IMR-90 (cell line): ENCODE results near the gene SRSF7. TPM values are rescaled to one million over a fixed set of nuclear protein-coding genes. Genes with fewer than 3 reads are reported as not detected.

ENCODE experiments used
- ATAC-seq: fragments of 200-7000 bp; cut with Tn5 transposase; 2 replicates; pipeline ENCODE4 v1.9.1; 2020; ENCODE audit warnings: low read depth, mild to moderate bottlenecking, moderate library complexity
- BruUV-seq: library from RNA; stranded (reverse); fragments of 400-500 nt; replicated peaks from 2 replicates; lab custom pipeline; 2021; lab: Mats Ljungman, UMichigan
- CTCF ChIA-PET: fragments of 300-600 bp; formaldehyde crosslinking; extraction: SDS; loops from one replicate; lab custom pipeline; 2021; ENCODE audit warnings: antibody characterized with exemption; lab: Yijun Ruan, JAX
- POLR2A ChIA-PET: fragments of 300-600 bp; sonication (Branson Sonifier 250); formaldehyde crosslinking; loops from one replicate; lab custom pipeline; 2022; ENCODE audit warnings: antibody characterized with exemption; ENCODE audit not compliant: unreplicated experiment; lab: Charles Lee
- DNase-seq: peaks from one replicate; pipeline ENCODE4 v3.0.0; 2013
- H2AFZ ChIP-seq: replicated peaks from 2 replicates; pipeline ENCODE3; 2013; ENCODE audit warnings: low read length, mild to moderate bottlenecking; ENCODE audit not compliant: poor library complexity
- H2AK5ac ChIP-seq: 2 replicates; pipeline ENCODE4 v1.6.1; 2013; ENCODE audit warnings: low read depth, low read length, inconsistent platforms
- H2AK9ac ChIP-seq: replicated peaks from 2 replicates; pipeline ENCODE3; 2013; ENCODE audit warnings: mild to moderate bottlenecking, low read depth, low read length, moderate library complexity; ENCODE audit not compliant: poor library complexity
- H2BK120ac ChIP-seq: 2 replicates; pipeline ENCODE4 v1.6.1; 2013; ENCODE audit warnings: low read depth, low read length, inconsistent platforms
- H2BK15ac ChIP-seq: 3 replicates; pipeline ENCODE4 v1.6.1; 2013; ENCODE audit warnings: low read depth, low read length, inconsistent platforms
- H2BK20ac ChIP-seq: 2 replicates; pipeline ENCODE4 v1.6.1; 2013; ENCODE audit warnings: low read depth, mild to moderate bottlenecking, inconsistent platforms, low read length, moderate library complexity
- H2BK5ac ChIP-seq: 2 replicates; pipeline ENCODE4 v1.6.1; 2013; ENCODE audit warnings: mild to moderate bottlenecking, low read depth, low read length, inconsistent platforms; ENCODE audit not compliant: poor library complexity, severe bottlenecking
- H3K14ac ChIP-seq: replicated peaks from 2 replicates; pipeline ENCODE4 v1.6.1; 2013; ENCODE audit warnings: low read depth, low read length, inconsistent platforms
- H3K18ac ChIP-seq: 2 replicates; pipeline ENCODE4 v1.6.1; 2013; ENCODE audit warnings: low read depth, low read length, control low read depth
- H3K23ac ChIP-seq: 2 replicates; pipeline ENCODE4 v1.6.1; 2013; ENCODE audit warnings: low read depth, low read length, inconsistent platforms
- H3K27ac ChIP-seq: 2 replicates; pipeline ENCODE4 v1.5.1; 2013; ENCODE audit warnings: mild to moderate bottlenecking, control low read depth, low read length; ENCODE audit not compliant: insufficient read depth
- H3K27me3 ChIP-seq: 2 replicates; pipeline ENCODE4 v1.6.1; 2013; ENCODE audit warnings: low read length; ENCODE audit not compliant: control insufficient read depth, insufficient read depth
- H3K36me3 ChIP-seq: 2 replicates; pipeline ENCODE4 v1.6.1; 2013; ENCODE audit warnings: low read length, mixed read lengths; ENCODE audit not compliant: control insufficient read depth, insufficient read depth
- H3K4ac ChIP-seq: 2 replicates; pipeline ENCODE4 v1.6.1; 2013; ENCODE audit warnings: low read depth, low read length, inconsistent platforms
- H3K4me1 ChIP-seq: 2 replicates; pipeline ENCODE4 v1.6.1; 2013; ENCODE audit warnings: low read length, mixed read lengths; ENCODE audit not compliant: control insufficient read depth, insufficient read depth
- H3K4me2 ChIP-seq: 2 replicates; pipeline ENCODE4 v1.6.1; 2013; ENCODE audit warnings: low read depth, mild to moderate bottlenecking, control low read depth, low read length, moderate library complexity
- H3K4me3 ChIP-seq: 2 replicates; pipeline ENCODE4 v1.5.1; 2013; ENCODE audit warnings: low read depth, mild to moderate bottlenecking, control low read depth, low read length, moderate library complexity; ENCODE audit not compliant: insufficient read depth
- H3K56ac ChIP-seq: 2 replicates; pipeline ENCODE4 v1.6.1; 2013; ENCODE audit warnings: low read length, inconsistent platforms; ENCODE audit not compliant: insufficient read depth; ENCODE audit errors: extremely low read depth
- H3K79me1 ChIP-seq, 2 experiments: 2 replicates each; pipeline ENCODE4 v1.6.1; 2013; ENCODE audit warnings: low read length in 2 of 2, inconsistent platforms in 1 of 2, low read depth in 1 of 2
- H3K9ac ChIP-seq: 2 replicates; pipeline ENCODE4 v1.6.1; 2013; ENCODE audit warnings: low read depth, low read length, control low read depth
- H3K9me1 ChIP-seq: 2 replicates; pipeline ENCODE4 v1.6.1; 2013; ENCODE audit warnings: low read length, inconsistent platforms; ENCODE audit not compliant: insufficient read depth
- H3K9me3 ChIP-seq: 2 replicates; pipeline ENCODE4 v1.6.1; 2013; ENCODE audit warnings: low read length; ENCODE audit not compliant: control insufficient read depth, insufficient read depth
- H4K20me1 ChIP-seq: 2 replicates; pipeline ENCODE4 v1.6.1; 2013; ENCODE audit warnings: low read length, inconsistent platforms; ENCODE audit not compliant: insufficient read depth
- H4K5ac ChIP-seq: 2 replicates; pipeline ENCODE4 v1.6.1; 2013; ENCODE audit warnings: mild to moderate bottlenecking, low read depth, low read length, control low read depth
- H4K8ac ChIP-seq, 2 experiments: 2 replicates each; pipeline ENCODE4 v1.6.1; 2013; ENCODE audit warnings: low read depth in 2 of 2, low read length in 2 of 2, control low read depth in 1 of 2, inconsistent platforms in 1 of 2
- H4K91ac ChIP-seq: 2 replicates; pipeline ENCODE4 v1.6.1; 2013; ENCODE audit warnings: low read depth, low read length, inconsistent platforms; ENCODE audit not compliant: insufficient read depth
- CHD1 ChIP-seq: IDR thresholded peaks from 2 replicates; pipeline ENCODE4 v1.6.1; 2012; ENCODE audit warnings: low read depth, low read length, improper control_type of control experiment
- CTCF ChIP-seq: conservative IDR thresholded peaks from 2 replicates; pipeline ENCODE4 v1.5.1; 2012; ENCODE audit warnings: mild to moderate bottlenecking, low read depth, low read length, improper control_type of control experiment
- ELK1 ChIP-seq: fragments of 150-350 bp; IDR thresholded peaks from 2 replicates; pipeline ENCODE4 v1.6.1; 2016; ENCODE audit warnings: low read depth, mild to moderate bottlenecking, low read length, moderate library complexity, borderline replicate concordance
- FOS ChIP-seq: fragments of 150-350 bp; IDR thresholded peaks from 2 replicates; pipeline ENCODE4 v1.6.1; 2016; ENCODE audit warnings: low read depth, low read length
- MAFK ChIP-seq: IDR thresholded peaks from 2 replicates; pipeline ENCODE4 v1.6.1; 2012; ENCODE audit warnings: low read depth, low read length, improper control_type of control experiment
- MAZ ChIP-seq: IDR thresholded peaks from 2 replicates; pipeline ENCODE4 v1.6.1; 2012; ENCODE audit warnings: low read depth, mild to moderate bottlenecking, low read length, improper control_type of control experiment, moderate library complexity, borderline replicate concordance
- MXI1 ChIP-seq: IDR thresholded peaks from 2 replicates; pipeline ENCODE4 v1.6.1; 2012; ENCODE audit warnings: low read depth, mild to moderate bottlenecking, low read length, moderate library complexity, borderline replicate concordance
- SMC3 ChIP-seq: fragments of 150-350 bp; IDR thresholded peaks from 2 replicates; pipeline ENCODE4 v1.6.1; 2016; ENCODE audit warnings: low read depth, mild to moderate bottlenecking, antibody characterized with exemption, low read length, moderate library complexity
- WGBS, 2 experiments: methylation state at CpG; one replicate each; pipeline versions ENCODE4 v1.1.5 to v1.1.7; 2013; ENCODE audit warnings: missing lambda C conversion rate in 2 of 2; ENCODE audit not compliant: insufficient read length in 1 of 2; ENCODE audit errors: extremely low coverage in 2 of 2; 5-methylcytosine and 5-hydroxymethylcytosine counted together
- dilution Hi-C: fragments of 300-500 bp; cut with HindIII; formaldehyde crosslinking; loops from one replicate; pipeline ENCODE4 v1.14.3; 2018; ENCODE audit warnings: low sequenced_read_pairs; ENCODE audit not compliant: unreplicated experiment
- in situ Hi-C: fragments of 300-500 bp; cut with MboI; formaldehyde crosslinking; loops from 3 replicates; pipeline ENCODE4 v1.14.3; 2019; ENCODE audit warnings: low sequenced_read_pairs, inconsistent platforms, mixed read lengths
- intact Hi-C: fragments of 100-400 bp; cut with micrococcal nuclease; formaldehyde crosslinking; loops from 2 replicates; pipeline ENCODE4 v1.10.0; 2022
- polyA plus RNA-seq, 3 experiments: library from polyadenylated mRNA; depleted of rRNA; stranded (reverse); fragments of >200 nt; gene quantifications; 2 replicates each; pipeline ENCODE4 v1.2.3, GENCODE V29; 2012; ENCODE audit warnings: low replicate concordance in 1 of 3
- total RNA-seq: library from RNA; depleted of rRNA; stranded (reverse); fragments of >200 nt; gene quantifications from 2 replicates; pipeline ENCODE4 v1.2.3, GENCODE V29; 2012

SRSF7 gene
- total and polyA plus RNA-seq, 2 of the 4 experiments (the other 2 are of a cell fraction): 148 to 191 TPM

GRCh38 chr2:38731090-38731489 is 20.1 kb downstream of the SRSF7 start:
- no peak overlapping the region for H2BK15ac ChIP-seq
- no peak for DNase-seq
- BruUV-seq: no TSS peak
- H2AFZ ChIP-seq: no peak overlapping the region
- intact Hi-C loops (no loop called here), in situ Hi-C loops (loop anchor here (5.0 kb wide), 1 partner anchor 414 kb away; no protein-coding TSS in a partner anchor), dilution Hi-C loops (loop anchor here (25.0 kb wide), 1 partner anchor 169 kb away; no protein-coding TSS in a partner anchor)
- H3K36me3 ChIP-seq: peaks cover 24% of the 10 kb centered on the region
- ATAC-seq: no peak
- no peaks in the 10 kb centered on the region for H3K27me3 ChIP-seq
- no peak overlapping the region for H4K8ac ChIP-seq
- no peak overlapping the region for H2AK5ac ChIP-seq
- H3K9me3 ChIP-seq: no peaks in the 10 kb centered on the region
- H2BK120ac ChIP-seq: no peak overlapping the region
- no peak overlapping the region for H2AK9ac ChIP-seq
- H3K9me1 ChIP-seq: no peaks in the 10 kb centered on the region
- no peak overlapping the region for H3K4ac ChIP-seq
- no peak overlapping the region for H2BK5ac ChIP-seq
- ChIA-PET POLR2A (interaction anchor here (0.6 kb wide), 1 partner anchor 135 kb away, joined by 5 read pairs; no protein-coding TSS in a partner anchor), CTCF (interaction anchor here (0.9 kb wide), 1 partner anchor 149 kb away, joined by 4 read pairs; no protein-coding TSS in a partner anchor)
- H3K4me2 ChIP-seq: no peak overlapping the region
- no peaks in the 10 kb centered on the region for H4K20me1 ChIP-seq
- no peaks in the 10 kb centered on the region for H3K4me1 ChIP-seq
- no peak overlapping the region for H4K5ac ChIP-seq
- H3K23ac ChIP-seq: no peak overlapping the region
- no peak overlapping the region for H4K91ac ChIP-seq
- TF ChIP-seq ELK1 (no peak), SMC3 (no peak), MXI1 (no peak), CHD1 (no peak), FOS (no peak), CTCF (no peak), MAZ (no peak), MAFK (no peak)
- H2BK20ac ChIP-seq: no peak overlapping the region
- H3K79me1 ChIP-seq: 0 out of 4 replicates have a peak, but pooled peaks cover 0 to 4% of the 10 kb centered on the region in 2 experiments
- H3K4me3 ChIP-seq: no peak overlapping the region
- no CpG with 5 or more reads among the region's 7 CpGs for WGBS, 2 experiments
- no peak overlapping the region for H3K14ac ChIP-seq
- no peak overlapping the region for H3K27ac ChIP-seq
- no peak overlapping the region for H3K18ac ChIP-seq
- H3K9ac ChIP-seq: no peak overlapping the region
- H3K56ac ChIP-seq: no peak overlapping the region
